Dedifferentiated amniotic fluid mesenchymal stem cell (primary cell): ENCODE results near the gene HMGCLL1.
A peak's percentile ranks its signal among the peaks of the same experiment; 100 is the strongest.

ENCODE experiments used
- DNase-seq: peaks from one replicate; pipeline ENCODE4 v3.0.0-alpha.2; 2016; ENCODE audit errors: extremely low spot score

Gene HMGCLL1

GRCh38 chr6:55443238-55444134 lies 135.5 kb downstream of the HMGCLL1 start:
- no peak for DNase-seq

GRCh38 chr6:55438203-55438602 lies 140.8 kb downstream of the HMGCLL1 start:
- no peak for DNase-seq

GRCh38 chr6:55437141-55437540 lies 141.9 kb downstream of the HMGCLL1 start:
- DNase-seq, result no peak

GRCh38 chr6:55433446-55434130 lies 145.4 kb downstream of the HMGCLL1 start:
- peak; percentile 50 for DNase-seq

GRCh38 chr6:55423933-55424332 lies 155.1 kb downstream of the HMGCLL1 start:
- DNase-seq, result no peak

- DNase-seq, result no peak
Observed at GRCh38 chr6:55410674-55411073, 168.3 kb downstream of the HMGCLL1 start.

GRCh38 chr6:55405474-55406235 lies 173.3 kb downstream of the HMGCLL1 start:
- DNase-seq, result no peak

- DNase-seq, result no peak
Observed at GRCh38 chr6:55399351-55399750, 179.6 kb downstream of the HMGCLL1 start.

- DNase-seq, result no peak
Observed at GRCh38 chr6:55397986-55398385, 181.0 kb downstream of the HMGCLL1 start.

GRCh38 chr6:55395871-55396270 lies 183.1 kb downstream of the HMGCLL1 start:
- DNase-seq, result no peak

- DNase-seq, result no peak
Observed at GRCh38 chr6:55388211-55388610, 190.8 kb downstream of the HMGCLL1 start.
